HG02840 (cell line): Measurements from ENCODE around the gene PLAC1.

ENCODE experiments used
- ATAC-seq: cut with Tn5 transposase; IDR thresholded peaks from one replicate; pipeline ENCODE4 v1.9.1; 2021; ENCODE audit warnings: mild to moderate bottlenecking, moderate library complexity, moderate number of reproducible peaks; ENCODE audit not compliant: unreplicated experiment, low FRiP score

PLAC1 gene

DNA sequence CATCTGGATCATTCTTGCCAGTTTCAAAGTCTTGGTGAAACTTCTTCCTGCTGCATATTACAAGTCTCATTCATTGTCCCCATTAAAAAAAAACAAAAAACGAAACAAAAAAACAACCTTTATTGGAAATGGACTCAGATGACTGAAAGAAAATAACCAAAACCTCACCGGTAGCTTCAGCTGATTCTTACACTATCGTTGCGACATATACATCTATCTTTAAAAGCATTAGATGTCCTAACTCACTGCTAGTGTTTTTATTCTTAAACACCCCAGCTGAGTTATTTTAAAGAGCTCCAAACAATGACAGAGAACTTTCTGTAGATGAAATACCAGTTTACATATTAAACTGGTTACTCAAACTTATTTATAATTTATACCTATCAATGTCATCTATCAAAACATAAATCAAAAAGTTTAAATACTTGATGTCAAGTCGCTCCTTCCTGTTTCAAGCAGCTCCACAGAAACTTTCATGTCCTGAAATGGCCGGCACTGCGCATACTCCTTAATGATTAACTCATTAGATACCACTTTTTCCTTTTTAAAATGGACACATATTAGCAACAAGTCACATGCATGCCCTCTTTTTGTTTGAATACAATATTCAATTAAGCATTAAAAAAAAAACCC, 111.1 kb downstream of the PLAC1 start:
- no peak for ATAC-seq

DNA sequence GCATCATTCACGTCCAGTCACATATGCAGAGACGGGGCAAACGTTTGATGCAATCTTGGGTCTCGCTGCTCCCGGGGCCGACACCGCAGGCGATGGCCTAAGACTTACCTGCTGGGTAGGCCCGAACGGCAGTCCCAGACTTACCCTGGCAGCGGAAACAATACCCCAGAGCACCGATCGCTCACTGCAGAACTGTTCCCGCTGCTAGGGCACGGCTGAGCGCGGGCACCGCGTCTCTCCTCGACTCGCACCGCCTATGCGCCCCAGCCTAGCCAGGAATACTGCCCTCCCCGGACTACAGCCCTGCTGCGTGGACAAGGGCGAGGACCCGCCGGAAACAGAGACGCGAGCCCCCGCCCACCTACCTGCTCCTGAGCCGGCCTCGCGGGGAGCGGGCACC, 112.1 kb downstream of the PLAC1 start:
- no peak for ATAC-seq

DNA sequence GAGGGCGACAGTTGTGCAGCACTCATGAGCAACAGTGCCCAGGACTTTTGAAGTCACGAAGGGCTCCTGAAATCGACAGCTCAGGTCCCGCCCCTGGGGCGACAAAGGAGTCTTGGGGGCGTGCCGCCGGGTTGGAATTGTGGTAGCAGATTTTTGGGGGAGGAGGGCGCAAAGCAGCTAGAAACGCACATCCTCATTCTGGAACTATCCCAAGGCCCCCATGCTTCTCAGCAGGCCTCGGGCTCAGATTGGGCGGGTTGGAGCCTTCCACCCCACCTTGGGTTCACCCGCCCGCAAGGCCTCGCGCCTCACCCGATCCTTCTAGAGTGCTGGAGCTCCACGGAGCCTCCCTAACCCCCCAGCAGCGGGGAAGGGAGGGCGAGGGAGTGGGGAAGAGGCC, 112.8 kb downstream of the PLAC1 start:
- no peak for ATAC-seq

DNA sequence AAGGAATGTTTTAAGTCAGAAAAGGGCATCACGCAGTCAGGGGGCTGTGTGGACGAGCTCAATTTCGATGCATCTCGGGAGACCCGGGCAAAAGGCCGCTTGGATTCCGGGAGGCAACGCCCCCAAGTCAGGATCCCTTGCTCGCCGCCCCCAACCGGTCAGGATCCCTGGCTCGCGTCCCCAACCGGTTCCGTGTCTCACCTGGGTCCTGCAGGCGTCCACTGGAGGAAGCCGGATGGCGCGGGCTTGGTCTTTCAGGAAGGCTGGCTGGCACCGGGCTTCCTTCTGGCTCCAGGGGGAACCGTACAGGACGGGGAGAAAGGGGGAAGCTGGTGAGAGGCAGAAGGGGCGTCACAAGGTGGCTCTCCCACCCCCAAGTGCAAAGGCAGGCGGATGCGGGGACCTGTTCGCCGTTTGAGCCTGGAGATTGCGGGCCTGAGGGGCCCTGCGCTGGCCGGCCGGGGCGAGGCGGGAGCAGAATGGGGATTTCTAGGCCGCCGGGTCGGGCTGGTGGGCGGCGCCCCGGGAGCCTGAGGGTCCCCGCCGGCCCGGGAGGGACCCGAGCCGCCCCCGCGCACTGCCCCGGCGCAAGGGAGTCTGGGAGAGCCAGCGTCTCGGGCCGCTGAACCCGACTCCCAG, 113.6 kb downstream of the PLAC1 start:
- ATAC-seq: no peak

DNA sequence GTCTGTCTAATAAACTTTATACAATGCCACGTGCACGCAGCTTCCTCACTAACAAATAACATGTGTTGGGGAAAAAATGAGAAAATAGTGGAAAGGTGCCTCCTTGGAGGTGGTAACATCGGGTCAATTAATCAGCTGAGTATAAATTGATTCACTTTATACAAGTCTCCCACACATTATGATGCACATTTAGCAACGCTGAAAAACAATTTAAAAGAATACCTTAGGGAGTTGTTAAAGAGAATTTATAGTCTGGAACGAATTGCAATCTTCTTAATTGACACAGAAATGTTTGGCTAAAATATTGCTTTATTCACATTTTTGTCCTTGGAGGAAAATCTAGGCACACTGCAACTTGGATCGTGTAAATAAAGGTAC, 114.1 kb downstream of the PLAC1 start:
- no peak for ATAC-seq

DNA sequence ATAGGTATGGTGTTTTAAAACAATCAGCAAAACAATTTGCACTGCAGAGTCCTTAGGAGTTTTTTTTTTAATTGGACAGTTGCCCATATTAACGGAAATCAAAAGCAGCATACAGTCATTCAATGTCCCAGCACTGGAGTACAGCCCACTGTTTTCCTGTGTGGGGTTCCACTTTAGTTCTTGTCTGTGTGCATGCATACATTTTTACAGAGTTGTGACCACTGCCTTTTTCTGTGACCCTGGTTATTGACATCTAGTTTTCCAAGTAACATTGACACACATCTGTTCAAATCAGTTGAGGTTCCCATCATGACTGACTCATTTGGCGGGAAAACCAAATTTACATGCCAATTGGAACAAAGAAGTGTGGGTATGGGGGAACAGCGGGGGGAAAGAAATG, 115.0 kb downstream of the PLAC1 start:
- ATAC-seq: no peak

DNA sequence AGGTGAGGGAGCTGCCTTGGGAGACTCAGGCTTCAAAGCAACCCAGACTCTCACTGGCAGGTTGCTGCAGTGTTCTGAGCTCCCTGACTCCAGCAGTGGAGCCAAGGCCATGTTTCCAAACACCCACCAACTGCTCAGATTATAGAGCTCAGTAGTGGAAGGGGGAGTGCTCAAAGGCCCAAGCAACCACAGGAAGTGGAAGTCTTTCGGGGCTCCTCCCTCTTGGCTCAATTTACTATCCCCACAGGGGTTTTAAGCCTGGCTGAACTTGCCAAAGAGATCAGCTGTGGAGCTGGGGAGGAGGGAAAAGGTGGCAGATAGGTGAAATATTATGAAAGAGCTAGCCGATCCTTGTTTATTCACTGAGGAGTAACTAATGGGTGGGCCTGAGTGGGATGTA, 115.8 kb downstream of the PLAC1 start:
- ATAC-seq: no peak

DNA sequence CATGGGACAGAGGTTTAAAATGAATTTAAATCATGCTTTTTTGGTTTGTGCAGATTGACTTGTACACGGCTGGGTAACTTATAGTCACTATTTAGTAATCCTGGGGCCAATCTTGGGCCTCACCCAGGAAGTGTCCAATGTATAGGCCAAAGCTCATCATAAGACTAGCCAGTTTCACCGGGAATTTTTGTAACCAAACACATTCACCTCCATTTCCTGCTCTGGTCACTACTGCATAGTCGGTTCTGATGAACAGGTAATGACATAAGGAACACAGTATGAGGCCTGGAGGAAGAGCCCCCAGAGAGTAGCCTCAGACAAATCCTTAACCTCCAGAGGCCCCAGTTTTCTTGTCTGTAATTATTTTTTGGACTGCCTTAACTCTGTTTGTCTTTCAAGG, 116.4 kb downstream of the PLAC1 start:
- no peak for ATAC-seq

DNA sequence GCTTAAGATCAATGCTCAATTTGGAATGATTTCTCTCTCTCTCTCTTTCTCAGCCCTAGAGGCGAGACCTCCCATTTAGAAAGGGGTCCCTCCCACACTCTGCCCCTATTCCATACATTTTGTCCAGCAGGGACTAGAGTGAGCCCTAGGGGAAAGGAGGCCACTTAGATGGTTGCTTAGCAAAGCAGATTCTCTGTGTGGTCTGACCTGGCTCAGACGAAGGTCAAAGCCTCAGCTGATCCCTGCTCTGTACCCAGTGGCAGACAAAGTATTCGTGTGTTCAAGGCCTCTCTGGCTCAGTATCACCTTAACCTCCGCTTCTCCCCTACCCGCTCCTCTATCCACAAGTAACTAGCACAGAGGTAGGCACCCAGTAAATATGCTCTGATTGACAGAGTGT, 120.0 kb downstream of the PLAC1 start:
- ATAC-seq: no peak

DNA sequence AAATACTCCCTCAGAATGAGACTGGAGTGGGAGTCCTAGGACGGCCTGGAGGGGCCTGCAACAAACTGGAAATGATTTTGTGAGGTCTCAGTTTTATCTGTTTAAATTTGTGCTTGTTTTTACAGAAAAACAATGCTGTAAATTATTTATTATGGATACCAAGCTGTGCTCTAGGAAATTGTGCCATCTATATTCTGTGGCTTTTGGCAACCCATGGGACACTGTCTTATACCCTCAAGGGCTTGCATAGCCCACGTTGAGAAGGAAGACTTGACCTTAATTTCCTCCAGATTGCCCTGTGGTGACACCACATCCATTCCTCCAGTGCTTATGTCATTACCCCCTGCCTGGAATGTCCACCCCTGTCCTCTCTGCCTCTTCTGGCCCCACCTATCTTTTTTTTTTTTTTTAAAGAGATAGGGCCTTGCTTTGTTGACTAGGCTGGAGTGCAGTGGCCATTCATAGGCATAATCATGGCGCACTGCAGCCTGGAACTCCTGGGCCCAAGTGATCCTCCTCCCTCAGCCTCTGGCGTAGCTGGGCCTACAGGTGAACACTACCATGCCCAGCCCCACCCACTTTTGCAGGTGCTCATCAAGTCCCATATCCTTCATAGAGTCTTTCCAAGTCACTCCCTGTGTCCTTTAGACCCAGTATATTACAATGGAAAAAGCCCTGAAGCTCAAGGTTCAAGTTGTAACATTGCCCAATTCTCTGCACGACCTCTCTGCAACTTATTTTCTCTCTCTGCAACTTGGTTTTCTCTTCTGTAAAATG, 120.9 kb downstream of the PLAC1 start:
- no peak for ATAC-seq

DNA sequence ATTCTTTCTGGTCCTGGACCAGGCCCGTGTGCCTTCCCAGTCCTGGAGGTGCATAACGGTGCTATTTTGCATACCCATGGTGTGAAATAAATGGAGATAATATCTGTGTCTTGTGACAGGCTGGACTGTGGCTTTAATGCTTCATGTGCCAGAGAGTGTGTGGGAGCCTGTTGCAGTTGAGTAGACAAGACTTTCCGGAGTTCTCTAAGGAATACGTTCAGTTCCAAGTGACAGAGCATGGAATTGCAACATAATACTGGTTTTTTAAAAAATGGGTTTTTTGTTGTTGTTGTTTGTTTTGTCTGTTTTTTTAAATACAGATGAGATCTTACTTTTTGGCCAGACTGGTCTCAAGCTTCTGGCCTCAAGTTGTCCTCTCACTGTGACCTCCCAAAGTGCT, 124.3 kb downstream of the PLAC1 start:
- ATAC-seq: no peak

DNA sequence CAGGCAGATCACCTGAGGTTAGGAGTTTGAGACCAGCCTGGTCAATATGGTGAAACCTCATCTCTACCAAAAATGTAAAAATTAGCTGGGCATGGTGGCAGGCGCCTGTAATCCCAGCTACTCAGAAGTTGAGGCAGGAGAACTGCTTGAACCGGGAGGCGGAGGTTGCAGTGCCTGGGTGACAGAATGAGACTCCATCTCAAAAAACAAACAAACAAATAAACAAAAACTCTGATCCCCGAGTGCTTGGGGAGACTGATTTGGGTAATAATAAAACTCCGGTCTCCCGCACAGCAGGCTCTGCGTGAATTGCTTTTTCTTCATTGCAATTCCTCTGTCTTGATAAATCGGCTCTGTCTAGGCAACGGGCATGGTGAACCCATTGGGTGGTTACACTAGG, 124.9 kb downstream of the PLAC1 start:
- ATAC-seq: no peak

DNA sequence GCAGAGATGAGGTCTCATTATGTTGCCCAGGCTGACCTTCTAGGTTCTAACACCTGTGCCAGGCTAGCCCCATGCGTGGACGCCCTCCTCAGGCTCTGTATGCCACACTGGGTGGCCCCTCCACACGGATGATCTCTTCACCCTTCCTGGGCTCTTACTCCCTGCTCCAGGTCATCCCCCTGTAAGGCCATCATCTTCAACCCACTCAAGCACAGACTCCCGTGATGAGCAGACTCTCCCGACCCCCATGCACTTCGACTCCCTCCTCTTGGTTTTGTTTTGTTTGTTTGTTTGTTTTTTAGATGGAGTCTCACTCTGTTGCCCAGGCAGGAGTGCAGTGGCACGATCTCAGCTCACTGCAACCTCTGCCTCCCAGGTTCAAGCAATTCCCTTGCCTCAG, 127.4 kb downstream of the PLAC1 start:
- ATAC-seq: no peak

DNA sequence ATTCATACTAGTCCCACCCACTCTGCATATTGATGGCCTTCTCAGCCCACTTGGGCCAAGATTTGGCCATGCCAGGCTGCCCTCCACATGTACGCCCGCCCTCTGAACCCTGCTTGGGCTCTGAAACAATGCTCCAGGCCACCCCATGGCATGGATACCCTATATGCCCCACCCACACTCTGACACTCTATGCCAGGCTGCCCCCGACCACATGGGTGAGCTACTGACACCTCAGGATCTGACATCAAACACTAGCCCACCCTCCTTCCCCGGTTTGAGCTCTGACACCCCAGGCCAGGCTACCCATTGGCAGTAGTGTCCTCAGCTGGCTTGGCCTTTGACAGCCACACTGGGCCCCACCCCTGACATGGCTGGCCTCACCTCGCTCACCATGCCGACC, 128.8 kb downstream of the PLAC1 start:
- no peak for ATAC-seq

DNA sequence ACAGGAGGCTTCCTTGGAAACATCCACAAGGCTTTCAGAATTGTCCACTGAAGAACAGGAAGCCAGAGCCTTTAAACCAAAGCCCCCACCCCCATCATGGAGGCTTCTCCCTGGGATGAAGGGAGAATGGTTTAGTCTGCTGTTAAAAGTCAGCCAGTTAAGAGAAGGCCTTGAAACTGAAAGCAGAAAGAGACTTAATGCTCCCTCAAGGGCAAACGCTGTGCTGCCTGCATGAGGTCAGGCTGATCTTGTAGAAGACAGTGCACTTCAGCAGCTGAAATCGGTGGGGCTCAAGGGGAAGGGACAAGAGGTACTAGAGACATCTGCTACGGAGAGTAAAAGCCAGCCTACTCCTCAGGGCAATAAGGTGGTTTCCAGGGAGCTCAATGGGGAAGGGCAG, 129.3 kb downstream of the PLAC1 start:
- ATAC-seq: no peak

DNA sequence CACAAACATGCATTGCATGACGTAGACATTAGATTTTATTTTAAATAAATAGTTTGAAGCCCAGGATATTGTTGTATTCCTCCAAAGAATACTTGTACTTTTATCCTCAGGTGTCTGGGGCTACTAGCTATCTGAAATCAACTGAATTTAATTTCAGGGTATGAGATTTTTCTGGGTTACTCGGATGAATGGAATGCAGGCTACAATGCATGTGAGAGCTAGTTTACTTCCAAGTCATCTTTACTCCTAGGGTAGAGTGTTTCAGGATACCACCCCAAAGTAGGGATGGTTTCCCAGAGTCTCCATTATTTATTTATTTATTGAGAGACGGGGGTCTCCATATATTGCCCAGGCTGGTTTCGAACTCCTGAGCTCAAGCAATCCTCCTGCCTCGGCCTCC, 131.9 kb downstream of the PLAC1 start:
- ATAC-seq: no peak

DNA sequence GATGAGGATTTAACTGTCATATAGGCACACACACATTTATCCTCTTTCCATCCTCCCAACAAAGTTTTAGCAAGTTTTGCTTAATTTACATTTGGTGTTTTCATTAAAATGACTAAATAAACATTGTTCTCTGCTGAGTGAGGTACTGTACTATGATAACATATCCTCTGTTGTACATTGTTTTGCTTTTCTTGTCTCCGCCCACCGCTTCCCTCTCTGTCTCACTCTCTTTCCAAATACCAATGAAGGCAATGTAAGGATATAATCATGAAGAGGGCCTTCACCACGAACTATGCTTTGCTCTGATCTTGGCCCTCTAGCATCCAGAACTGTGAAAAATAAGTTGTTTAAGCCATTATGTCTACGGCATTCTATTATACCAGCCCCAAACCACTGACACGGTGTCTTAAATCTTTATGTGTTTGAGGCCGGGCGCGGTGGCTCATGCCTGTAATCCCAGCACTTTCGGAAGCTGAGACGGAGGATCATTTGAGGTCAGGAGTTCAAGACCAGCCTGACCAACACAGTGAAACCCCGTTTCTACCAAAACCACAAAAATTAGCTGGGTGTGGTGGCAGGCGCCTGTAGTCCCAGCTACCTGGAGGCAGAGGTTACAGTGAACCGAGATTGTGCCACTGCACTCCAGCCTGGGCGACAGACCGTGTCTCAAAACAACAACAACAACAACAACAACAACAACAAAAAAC, 133.0 kb downstream of the PLAC1 start:
- no peak for ATAC-seq

DNA sequence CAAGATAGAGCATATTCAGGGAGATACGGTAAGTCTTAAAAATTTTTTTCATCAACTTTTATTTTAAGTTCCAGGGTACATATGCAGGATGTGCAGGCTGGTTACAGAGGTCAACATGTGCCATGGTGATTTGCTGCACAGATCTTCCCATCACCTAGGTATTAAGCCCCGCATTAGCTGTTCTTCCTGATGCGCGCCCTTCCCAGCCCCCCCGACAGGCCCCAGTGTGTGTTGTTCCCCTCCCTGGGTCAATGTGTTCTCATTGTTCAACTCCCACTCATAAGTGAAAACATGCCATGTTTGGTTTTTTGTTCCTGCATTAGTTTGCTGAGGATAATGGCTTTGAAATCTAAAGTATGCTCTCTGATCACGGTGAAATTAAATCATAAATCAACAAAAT, 134.1 kb downstream of the PLAC1 start:
- ATAC-seq: no peak

DNA sequence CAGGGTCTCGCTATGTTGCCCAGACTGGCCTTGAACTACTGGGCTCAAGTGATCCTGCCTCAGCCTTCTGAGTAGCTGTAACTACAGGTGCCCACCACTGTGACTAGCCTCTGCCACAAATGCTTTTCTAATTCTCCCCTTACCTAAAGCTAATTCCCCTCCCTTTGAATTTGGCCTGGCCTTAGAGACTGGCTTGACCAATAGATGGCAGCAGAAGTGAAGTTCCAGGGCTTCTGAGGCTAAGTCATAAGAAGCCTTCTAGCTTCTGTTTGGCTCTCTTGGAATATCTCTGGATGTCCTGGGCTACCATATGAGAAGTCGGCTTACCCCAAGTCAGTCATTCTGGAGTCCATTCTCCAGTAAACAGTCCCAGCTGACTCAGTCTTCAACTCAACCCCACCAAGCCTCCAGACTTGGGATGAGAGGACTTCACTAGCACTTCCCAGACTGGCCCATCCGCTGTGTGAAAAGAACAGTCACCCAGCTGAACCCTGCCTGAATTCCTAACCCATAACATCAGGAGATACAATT, 137.3 kb downstream of the PLAC1 start:
- no peak for ATAC-seq
